HepG2 (cell line): Measurements from ENCODE around the gene RRM2. TPM values are rescaled to one million over a fixed set of nuclear protein-coding genes. Genes with fewer than 3 reads are reported as not detected.

Experiments used
- CTCF ChIP-seq: sonication (generic); formaldehyde crosslinking; IDR thresholded peaks from 2 replicates; pipeline ENCODE4 v1.5.0; 2020; ENCODE audit warnings: mild to moderate bottlenecking, missing genetic modification reagents, moderate library complexity
- RBM22 ChIP-seq: fragments of 200-400 bp; formaldehyde crosslinking; optimal IDR thresholded peaks from 2 replicates; pipeline ENCODE3; 2017; ENCODE audit warnings: mild to moderate bottlenecking, low read length, moderate library complexity
- STAG1 ChIP-seq: sonication (generic); formaldehyde crosslinking; IDR thresholded peaks from 2 replicates; pipeline ENCODE4 v1.4.0; 2020; ENCODE audit warnings: missing genetic modification reagents
- ZHX1 ChIP-seq: sonication (generic); formaldehyde crosslinking; IDR thresholded peaks from 2 replicates; pipeline ENCODE4 v1.8.1; 2022; ENCODE audit warnings: low read depth, mild to moderate bottlenecking, missing genetic modification reagents
- ZNF768 ChIP-seq: sonication (generic); formaldehyde crosslinking; IDR thresholded peaks from 2 replicates; pipeline ENCODE4 v1.4.0; 2020; ENCODE audit warnings: missing genetic modification reagents
- polyA plus RNA-seq, 8 experiments: library from polyadenylated mRNA; depleted of rRNA in 3 of 8; stranded (reverse) in 7 of 8; unstranded in 1 of 8; fragments of >200 nt; fragmentation: Illumina TruSeq in 4 of 8; extraction: Trizol in 4 of 8; gene quantifications; 2 replicates each; pipeline versions ENCODE4 v1.2.1 to v1.2.3, GENCODE V29; 2011 to 2016; ENCODE audit warnings: low read depth in 4 of 8, missing spikeins in 1 of 8, mixed read lengths in 1 of 8; ENCODE audit not compliant: insufficient read depth in 1 of 8
- total RNA-seq, 5 experiments: library from RNA; depleted of rRNA; stranded (reverse); fragments of >200 nt; fragmentation: Illumina TruSeq; extraction: Trizol; gene quantifications; 2 replicates each; pipeline ENCODE4 v1.2.3, GENCODE V29; 2016; ENCODE audit warnings: low read depth in 1 of 5

The RRM2 gene
- total and polyA plus RNA-seq, 2 of the 13 experiments (the other 11 are each of a cell fraction or from before 2014, with no cell fraction given), result 31.3 to 150 TPM

GRCh38 chr2:10162586-10163497 is 40.3 kb downstream of the RRM2 start (continued):
- TF ChIP-seq CTCF (CRISPR knock-in tag) (peak; percentile 67), ZNF768 (CRISPR knock-in tag) (peak; percentile 93), ZHX1 (CRISPR knock-in tag) (no peak), RBM22 (peak; percentile 45), STAG1 (CRISPR knock-in tag) (peak; percentile 42; the same call in 1 of the 2 replicates)
